ENCODE data around the gene ATG7. TPM values are rescaled to one million over a fixed set of nuclear protein-coding genes. Genes with fewer than 3 reads are reported as not detected.
A peak's percentile ranks its signal among the peaks of the same experiment; 100 is the strongest.

Gene ATG7
- total RNA-seq, 1 donor from 2014 or later = 42.5 TPM

GRCh38 chr3:11272906-11273574, 843 bp downstream of the ATG7 start:
- no peaks in the 10 kb centered on the region for H3K27me3 Mint-ChIP-seq (ENCODE audit: unreplicated experiment)
- peak overlapping the region; percentile 90 for H3K4me3 Mint-ChIP-seq (ENCODE audit: unreplicated experiment)
- no peaks in the 10 kb centered on the region for H3K9me3 Mint-ChIP-seq (ENCODE audit: unreplicated experiment)
- H3K27ac Mint-ChIP-seq (ENCODE audit: unreplicated experiment) = peak overlapping the region; percentile 92
- H3K4me1 Mint-ChIP-seq (ENCODE audit: unreplicated experiment) = peaks cover 26% of the 10 kb centered on the region
- peaks cover 15% of the 10 kb centered on the region for H3K36me3 Mint-ChIP-seq (ENCODE audit: unreplicated experiment)
- TF ChIP-seq CTCF (IDR thresholded peaks at IDR 0.05) = no peak
- DNase-seq (ENCODE audit: extremely low spot score, unreplicated experiment) = no peak

GRCh38 chr3:11273891-11274291, 1.7 kb downstream of the ATG7 start:
- Mint-ChIP-seq H3K4me1 (ENCODE audit: unreplicated experiment) (peaks cover 33% of the 10 kb centered on the region), H3K9me3 (ENCODE audit: unreplicated experiment) (no peaks in the 10 kb centered on the region), H3K4me3 (ENCODE audit: unreplicated experiment) (peak overlapping the region; percentile 90), H3K27ac (ENCODE audit: unreplicated experiment) (no peak overlapping the region), H3K36me3 (ENCODE audit: unreplicated experiment) (peaks cover 19% of the 10 kb centered on the region), H3K27me3 (ENCODE audit: unreplicated experiment) (no peaks in the 10 kb centered on the region)
- TF ChIP-seq CTCF (IDR thresholded peaks at IDR 0.05) = no peak
- no peak for DNase-seq (ENCODE audit: extremely low spot score, unreplicated experiment)

- Mint-ChIP-seq H3K36me3 (ENCODE audit: unreplicated experiment) (peaks cover 19% of the 10 kb centered on the region), H3K4me3 (ENCODE audit: unreplicated experiment) (no peak overlapping the region), H3K9me3 (ENCODE audit: unreplicated experiment) (no peaks in the 10 kb centered on the region), H3K4me1 (ENCODE audit: unreplicated experiment) (peaks cover 34% of the 10 kb centered on the region), H3K27me3 (ENCODE audit: unreplicated experiment) (no peaks in the 10 kb centered on the region), H3K27ac (ENCODE audit: unreplicated experiment) (no peak overlapping the region)
- TF ChIP-seq CTCF (IDR thresholded peaks at IDR 0.05) = no peak
- no peak for DNase-seq (ENCODE audit: extremely low spot score, unreplicated experiment)
Measured at GRCh38 chr3:11274566-11275142, 2.5 kb downstream of the ATG7 start.

GRCh38 chr3:11275926-11276325, 3.7 kb downstream of the ATG7 start:
- no peak for TF ChIP-seq CTCF (IDR thresholded peaks at IDR 0.05)
- Mint-ChIP-seq H3K9me3 (ENCODE audit: unreplicated experiment) (no peaks in the 10 kb centered on the region), H3K4me1 (ENCODE audit: unreplicated experiment) (peaks cover 36% of the 10 kb centered on the region), H3K36me3 (ENCODE audit: unreplicated experiment) (peaks cover 21% of the 10 kb centered on the region), H3K27me3 (ENCODE audit: unreplicated experiment) (no peaks in the 10 kb centered on the region), H3K4me3 (ENCODE audit: unreplicated experiment) (no peak overlapping the region), H3K27ac (ENCODE audit: unreplicated experiment) (no peak overlapping the region)
- DNase-seq (ENCODE audit: extremely low spot score, unreplicated experiment) = no peak

- peaks cover 21% of the 10 kb centered on the region for H3K36me3 Mint-ChIP-seq (ENCODE audit: unreplicated experiment)
- peaks cover 32% of the 10 kb centered on the region for H3K4me1 Mint-ChIP-seq (ENCODE audit: unreplicated experiment)
- no peak overlapping the region for H3K27ac Mint-ChIP-seq (ENCODE audit: unreplicated experiment)
- H3K4me3 Mint-ChIP-seq (ENCODE audit: unreplicated experiment) = no peak overlapping the region
- DNase-seq (ENCODE audit: extremely low spot score, unreplicated experiment) = no peak
- no peaks in the 10 kb centered on the region for H3K27me3 Mint-ChIP-seq (ENCODE audit: unreplicated experiment)
- H3K9me3 Mint-ChIP-seq (ENCODE audit: unreplicated experiment) = no peaks in the 10 kb centered on the region
- TF ChIP-seq CTCF (IDR thresholded peaks at IDR 0.05) = no peak
Measured at GRCh38 chr3:11276901-11277300, 4.7 kb downstream of the ATG7 start.

Data from osteocyte (in vitro differentiated cells).